ENCODE measurements around the gene SEC31A.

Gene SEC31A

DNA sequence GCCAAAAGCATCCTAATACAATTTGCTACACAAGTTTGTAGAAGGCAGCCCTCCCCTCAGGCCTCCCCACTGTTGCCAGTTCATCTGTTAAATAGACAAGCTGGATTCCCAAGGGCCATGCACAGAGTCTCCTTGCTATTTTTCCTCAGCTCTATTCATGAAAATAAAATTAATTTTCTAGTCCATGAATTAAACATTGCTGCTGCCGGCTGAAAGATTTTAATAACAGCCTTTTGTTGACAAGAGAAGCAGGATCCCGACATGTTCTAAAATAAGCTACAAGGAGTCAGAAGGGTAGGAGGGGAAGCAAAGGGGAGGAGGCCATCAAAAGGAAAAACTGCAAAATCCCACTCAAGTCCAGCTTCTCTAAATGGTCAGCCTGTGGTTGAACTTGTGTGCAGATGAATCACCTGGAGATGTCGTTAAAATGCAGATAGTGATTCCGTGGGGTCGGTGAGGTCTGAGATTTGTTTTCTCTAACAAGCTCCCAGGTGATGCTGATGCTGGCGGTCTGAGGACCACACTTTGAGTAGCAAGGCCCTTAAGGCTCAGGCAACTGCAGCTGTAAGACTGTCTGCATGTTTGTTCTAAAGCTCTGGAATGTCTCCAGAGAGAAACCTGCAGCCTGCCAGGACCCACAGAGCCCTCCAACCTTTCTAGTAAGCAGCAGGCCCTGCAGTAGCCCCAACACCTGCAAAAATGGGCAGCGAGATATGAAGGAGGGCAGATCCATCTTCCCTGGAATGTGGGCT, 101.8 kb downstream of the SEC31A start:
- no peak for DNase-seq

DNA sequence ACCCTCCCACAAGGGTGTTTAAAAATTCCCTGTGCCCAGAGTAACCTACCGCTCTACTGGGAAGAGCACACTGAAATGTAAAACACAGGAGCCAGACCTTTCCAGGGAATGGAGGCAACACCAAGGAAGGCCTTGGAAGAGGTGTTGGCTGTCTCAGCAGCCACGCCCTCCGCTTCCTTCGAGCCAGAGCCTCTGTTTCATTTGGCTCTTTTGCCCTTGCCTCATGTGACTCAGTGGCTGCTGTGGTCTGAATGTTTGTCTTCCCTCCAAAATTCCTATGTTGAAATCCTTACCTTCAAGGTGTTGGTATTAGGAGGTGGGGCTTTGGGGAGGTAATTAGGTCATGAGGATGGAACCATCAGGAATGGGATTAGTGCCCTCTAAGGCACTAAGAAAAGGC, 103.6 kb downstream of the SEC31A start:
- DNase-seq: no peak

DNA sequence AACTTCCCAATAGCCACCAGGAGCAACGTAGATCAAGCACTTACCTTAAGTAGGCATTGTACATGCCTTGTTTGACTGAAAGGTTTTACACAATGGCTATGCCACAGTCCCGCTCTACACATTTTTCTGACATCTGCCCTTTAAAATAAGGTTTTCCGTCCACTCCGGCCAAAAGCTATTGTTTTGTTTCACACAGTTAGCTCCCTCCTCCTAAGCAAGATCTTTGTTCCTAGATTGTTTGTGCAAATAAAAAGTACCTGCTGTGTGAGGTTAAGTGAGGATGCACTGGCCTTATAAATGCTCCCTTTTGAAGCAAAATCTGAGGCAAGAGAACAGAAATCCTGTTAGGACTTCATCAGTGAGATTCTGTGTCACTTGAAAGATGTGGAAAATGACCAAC, 104.1 kb downstream of the SEC31A start:
- DNase-seq: no peak

DNA sequence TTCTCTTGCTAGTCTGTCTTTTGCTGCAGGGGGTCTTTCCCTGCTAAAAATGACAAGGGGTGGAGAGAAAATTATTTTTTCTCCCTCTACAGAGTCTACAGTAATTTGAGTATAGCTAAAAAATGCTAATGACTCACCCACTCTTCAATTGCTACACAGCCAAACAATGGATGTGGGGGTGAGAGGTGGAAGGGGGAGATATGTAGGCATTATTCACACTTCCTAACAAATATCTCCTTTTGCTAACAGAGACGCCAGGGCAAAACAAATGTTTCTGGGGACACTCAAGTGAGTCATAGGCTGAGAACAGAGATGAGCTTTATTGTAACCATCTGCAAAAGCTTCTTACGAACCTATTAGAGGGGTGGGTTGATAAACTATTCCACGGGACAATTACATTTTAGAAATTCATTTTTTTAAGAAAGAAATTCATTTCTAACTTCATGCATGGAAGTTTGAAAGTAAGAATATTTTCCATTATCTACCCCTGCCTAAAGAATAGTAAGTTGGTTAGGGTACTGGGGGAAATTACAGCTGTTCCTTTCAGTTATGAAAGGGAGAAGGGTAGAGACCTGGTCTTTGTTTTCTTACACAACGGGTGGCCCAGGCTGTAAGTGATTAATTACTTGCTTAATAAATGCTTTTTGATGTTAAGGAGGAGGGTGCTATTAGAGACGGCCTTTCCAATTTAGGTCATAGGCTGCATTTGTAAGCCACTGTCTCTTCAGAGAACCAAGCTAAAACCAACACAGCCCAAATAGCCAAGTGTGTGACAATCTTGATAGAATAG, 105.1 kb downstream of the SEC31A start:
- DNase-seq: no peak

DNA sequence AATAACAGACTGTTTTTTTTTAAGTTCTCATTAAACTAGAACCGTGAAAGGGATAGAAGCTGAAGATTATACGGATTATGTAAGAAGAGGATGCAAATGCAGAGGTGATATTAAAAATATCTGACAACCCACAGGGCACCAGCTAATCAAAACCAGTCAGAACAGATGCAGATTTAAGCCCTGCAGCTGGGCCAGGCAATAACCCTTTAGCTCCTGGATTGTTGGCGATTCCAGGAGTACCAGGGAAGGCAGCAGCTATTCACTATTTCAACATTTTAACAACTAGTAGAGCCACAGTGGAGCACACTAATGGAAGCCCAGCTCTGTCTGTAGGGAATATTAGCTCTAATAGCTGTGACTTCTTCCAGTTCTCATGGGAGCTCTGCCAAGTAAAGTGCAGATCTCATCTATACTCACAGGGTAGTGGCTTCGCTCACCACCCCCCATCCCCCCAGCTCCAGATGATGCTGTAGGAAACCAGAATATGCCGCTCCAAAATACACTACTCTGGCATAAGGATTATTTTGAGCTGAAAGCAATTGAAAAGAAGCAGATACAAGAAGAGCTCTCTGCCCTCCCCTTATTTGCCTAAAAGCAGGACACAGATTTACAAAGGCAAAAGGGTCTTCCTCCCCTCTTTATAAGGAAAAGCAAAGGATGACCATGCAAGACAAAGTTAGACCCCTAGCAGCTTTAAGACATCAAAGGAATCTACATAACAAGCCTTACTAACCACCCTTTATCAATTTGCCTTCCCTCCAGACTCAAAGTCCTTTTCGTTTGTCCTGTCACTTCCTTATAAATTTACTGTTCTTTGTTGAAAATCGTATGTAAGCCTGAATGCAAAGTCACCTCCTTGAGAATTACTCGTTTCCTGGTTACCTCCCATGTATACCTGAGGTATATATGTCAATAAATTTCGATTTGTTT, 106.0 kb downstream of the SEC31A start:
- DNase-seq: peak; percentile 35

DNA sequence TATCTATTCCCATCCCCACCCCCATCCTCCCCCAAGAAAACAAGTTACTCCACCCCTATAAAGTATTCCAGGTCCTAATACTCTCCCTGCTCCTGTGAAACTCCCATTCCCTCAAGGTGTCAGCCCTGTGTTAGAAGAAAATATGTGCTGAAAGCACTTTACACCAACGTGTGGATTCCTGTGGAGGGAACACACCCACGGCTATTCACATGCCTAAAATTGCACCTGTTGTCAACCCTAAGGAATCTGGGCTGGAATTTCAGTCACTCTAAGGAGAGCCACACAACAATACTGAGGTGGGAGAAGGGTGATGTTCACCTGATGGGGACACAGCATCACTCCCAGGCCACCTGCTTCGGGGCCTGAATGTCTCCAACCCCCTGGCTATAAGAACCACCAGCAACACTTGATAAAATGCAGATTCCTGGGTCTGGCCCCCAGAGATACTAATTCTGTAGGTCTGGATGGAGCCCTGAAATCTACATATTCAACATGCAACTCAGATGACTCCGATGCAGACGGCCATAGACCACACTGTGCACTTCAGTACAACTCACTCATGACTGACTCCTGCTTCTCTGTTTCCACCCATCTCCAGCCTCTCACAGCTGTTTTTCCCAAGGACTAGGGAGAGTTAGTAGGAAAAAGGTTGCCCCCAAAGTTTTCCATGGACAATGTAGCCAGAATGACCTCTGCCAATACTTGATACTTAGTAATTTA, 108.2 kb downstream of the SEC31A start:
- no peak for DNase-seq

DNA sequence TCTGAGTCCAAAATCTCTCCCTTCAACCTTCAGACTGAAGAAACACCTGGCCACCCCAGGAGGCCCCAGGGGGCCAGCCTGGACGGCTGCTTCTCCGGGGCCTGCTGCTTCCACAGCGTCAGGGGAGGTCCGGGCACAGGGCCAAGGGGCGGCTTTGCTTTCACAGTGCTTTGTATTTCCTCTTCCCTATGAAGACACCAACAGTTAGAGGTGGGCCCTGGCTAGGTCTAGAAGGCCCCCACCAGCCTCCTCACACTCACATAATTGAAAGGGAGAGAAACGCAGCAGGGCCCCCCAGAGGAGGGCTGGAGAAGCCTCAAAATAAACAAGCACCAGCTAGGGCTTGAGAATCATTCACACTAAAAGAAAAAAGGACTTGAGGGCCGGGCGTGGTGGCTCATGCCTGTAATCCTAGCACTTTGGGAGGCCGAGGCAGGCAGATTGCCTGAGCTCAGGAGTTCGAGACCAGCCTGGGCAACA, 110.2 kb downstream of the SEC31A start:
- peak; percentile 81 for DNase-seq

DNA sequence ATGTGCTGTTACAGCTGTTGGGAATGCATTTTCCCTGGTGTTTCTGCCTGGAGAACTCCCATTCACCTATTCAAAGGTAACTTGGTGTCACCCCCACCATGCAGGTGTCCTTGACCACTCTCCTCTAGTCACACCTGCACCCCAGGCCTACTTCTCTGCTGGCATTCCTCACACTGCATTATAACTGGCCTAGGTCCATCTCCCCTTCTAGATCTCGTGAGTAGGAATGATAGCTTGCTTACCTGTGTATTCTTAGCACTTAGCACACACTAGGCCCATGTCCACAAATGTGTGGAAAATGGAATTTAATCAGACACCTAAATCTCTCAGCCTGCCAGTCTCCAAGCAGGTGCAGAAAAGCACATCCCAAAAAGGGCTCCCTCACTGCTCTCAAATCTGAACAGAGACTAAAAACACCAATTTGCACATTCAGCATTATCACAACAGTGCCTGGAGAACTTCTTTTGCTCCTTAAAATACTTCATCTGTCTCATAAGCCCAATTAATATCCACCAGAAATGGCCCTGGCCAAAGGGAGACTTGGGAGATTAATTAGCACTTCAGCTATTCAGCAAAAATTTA, 110.7 kb downstream of the SEC31A start:
- no peak for DNase-seq

DNA sequence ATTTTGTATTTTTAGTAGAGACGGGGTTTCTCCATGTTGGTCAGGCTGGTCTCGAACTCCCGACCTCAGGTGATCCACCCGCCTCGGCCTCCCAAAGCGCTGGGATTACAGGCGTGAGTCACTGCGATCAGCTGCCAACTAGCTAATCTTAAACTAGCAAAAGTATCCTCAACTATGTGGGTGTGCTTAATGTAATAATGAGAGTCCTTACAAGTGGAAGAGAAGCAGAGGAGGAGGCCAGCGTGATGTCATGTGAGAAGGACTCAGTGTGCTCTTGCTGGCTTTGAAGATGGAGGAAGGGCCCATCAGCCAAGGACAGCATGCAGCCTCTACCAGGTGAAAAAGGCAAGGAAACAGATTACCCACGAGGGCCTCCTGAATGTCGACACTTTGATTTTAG, 111.9 kb downstream of the SEC31A start:
- DNase-seq: no peak

DNA sequence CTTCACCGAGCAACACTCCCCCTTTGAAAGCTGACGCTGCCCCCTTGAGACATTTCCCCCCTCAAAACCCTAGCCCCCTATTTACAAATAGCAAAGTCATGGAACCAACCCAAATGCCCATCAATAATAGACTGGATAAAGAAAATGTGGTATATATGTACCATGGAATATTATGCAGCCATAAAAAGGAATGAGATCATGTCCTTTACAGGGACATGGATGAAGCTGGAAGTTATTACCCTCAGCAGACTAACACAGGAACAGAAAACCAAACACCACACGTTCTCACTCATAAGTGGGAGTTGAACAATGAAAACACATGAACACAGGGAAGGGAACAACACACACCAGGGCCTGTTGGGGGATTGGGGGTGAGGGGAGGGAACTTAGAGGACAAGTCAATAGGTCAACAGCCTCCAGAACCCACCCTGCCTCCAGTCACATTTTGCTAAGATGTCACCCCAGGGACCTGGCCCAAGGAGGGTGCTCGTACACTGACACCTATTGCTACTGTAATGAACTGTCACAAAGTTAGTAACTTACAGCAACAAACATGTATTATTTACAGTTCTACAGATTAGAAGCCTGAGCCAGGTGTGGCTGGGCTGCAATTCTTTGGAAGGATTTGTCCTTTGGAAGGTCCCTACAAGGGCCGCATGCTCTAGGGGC, 113.0 kb downstream of the SEC31A start:
- DNase-seq: no peak

DNA sequence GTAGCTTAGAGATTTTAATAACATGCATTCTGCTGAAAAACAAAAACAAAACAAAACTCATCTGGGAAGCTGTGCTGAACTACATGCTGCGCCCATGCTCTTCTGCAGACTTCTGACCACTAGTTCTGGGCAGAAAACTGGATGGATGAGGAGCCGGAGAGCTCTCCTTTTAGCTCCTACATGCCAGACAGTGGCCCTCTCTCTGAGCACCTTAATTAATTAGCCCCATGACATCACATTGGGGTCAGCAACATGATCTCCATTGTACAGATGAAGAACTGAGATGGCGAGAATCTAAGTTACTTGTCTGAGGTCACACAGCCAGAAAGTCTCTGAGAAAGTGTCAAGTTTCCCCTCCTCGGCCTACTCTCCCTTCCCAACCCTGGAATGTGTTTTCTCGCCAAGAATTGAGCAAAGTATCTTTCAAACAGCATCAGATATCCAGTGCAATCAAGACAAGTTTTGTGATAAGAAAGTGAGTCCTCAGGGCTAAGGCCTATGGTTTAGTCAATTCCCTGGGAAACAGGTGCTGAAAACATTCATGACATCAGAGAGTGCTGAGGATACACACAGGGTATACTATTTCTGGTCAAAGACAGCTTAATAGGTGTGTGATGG, 113.9 kb downstream of the SEC31A start:
- no peak for DNase-seq

DNA sequence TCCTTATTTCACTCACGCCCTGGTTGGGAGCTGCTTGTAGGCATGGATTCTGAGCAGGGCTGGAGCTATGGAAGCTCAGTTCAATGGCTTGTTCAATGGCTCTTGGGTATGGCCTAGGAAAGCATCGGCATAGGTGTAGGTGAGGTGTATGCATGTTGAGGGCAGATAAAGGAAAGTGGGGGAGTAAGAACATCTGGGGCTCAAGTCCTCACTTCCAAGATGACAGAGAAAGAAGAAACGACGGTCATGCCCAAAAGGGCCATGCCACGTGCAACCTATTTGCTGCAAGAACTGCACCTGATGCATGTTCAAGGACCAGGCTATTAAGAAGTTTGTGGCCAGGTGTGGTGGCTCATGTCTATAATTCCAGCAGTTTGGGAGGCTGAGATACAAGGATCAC, 115.7 kb downstream of the SEC31A start:
- no peak for DNase-seq

DNA sequence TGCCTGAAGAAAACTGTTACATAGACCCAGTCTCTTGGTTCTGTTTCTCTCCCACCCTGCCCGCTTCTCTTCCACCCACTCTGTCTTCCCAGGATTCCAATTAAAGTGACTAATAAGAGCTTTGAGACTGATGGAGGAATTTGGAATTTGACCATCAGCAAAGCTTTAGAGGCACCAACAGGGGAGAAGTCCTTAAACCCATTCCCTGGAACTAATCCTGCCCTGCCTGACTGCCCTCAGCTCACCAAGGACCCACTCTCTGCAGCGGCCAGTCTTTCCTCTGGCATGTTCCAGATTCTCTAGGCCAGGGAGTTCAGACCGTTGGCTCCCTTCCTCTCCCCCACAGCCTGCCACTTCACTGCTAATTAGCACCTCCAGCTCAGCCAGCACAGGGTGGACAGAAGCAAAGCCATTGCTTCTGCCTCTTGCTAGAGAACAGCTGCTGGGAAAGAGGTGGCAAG, 116.2 kb downstream of the SEC31A start:
- DNase-seq: no peak

DNA sequence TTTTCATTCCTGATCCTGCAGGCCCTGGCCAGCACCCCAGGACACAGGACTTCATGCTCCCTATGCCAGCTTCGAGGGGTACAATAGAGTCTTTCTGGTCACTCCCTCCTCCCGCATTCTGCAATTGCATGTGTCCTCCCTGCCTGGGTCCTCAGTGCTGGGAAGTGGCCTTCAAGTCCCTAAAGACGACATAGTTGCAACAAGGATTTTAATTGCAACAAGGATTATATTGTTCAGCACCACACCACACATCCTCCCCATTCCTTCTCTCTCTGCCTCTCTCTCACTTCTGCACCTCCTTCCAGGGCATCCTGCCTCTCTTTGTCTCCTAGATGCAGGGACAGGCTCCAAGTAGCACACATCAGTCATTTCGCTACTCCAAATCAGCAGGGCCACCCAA, 117.9 kb downstream of the SEC31A start:
- no peak for DNase-seq

DNA sequence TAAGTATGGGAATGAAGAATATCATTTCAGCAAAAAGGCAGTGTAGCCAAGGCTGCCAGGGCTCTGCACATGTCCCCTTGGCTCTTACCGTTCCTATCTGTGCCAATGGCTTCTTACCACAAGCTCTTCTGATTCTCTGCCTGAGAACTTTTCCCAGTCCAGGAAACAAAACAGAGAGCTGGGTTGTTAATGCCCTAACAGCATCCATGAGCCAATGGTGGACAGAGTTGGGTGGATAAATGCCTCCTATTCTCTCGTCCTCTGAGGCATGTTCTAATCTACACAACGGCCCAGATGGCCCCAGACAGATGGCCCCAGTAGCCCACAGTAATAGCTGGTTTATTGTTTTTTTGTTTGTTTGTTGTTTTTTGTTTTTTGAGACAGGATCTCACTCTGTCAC, 120.3 kb downstream of the SEC31A start:
- no peak for DNase-seq

Data from hematopoietic multipotent progenitor cell treated with erythropoietin and hydrocortisone succinate and interleukin-3 and kit ligand, for 6 days (in vitro differentiated cells).